ENCODE measurements around the gene KY. TPM values are rescaled to one million over a fixed set of nuclear protein-coding genes. Genes with fewer than 3 reads are reported as not detected.

Gene KY
- total RNA-seq, 4 donors from 2014 or later, result not detected

GRCh38 chr3:134659391-134660045 lies 8.7 kb upstream of the KY start:
- no peak for TF ChIP-seq CTCF (IDR thresholded peaks at IDR 0.05; ENCODE audit: low read depth)

DNA sequence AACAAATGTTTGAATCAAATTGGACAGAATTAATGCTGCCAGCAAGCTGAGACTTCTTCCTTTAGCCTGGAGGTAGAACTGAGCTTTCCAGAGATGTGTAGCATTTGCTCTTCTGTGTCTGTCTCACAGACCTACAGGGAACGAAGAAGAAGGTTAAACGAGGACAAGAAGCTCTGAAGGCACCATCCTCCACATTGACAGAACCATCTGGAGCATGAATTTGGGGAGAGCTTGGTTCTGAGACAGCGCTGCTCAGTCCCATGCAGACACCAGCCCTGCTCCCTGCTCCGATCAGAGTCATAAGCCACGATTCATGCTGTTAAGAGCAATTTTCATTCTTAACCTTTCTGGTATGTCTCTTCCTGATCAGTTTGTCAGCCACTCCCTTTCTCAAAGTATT lies 7.7 kb upstream of the KY start:
- no peak for TF ChIP-seq CTCF (IDR thresholded peaks at IDR 0.05; ENCODE audit: low read depth)

DNA sequence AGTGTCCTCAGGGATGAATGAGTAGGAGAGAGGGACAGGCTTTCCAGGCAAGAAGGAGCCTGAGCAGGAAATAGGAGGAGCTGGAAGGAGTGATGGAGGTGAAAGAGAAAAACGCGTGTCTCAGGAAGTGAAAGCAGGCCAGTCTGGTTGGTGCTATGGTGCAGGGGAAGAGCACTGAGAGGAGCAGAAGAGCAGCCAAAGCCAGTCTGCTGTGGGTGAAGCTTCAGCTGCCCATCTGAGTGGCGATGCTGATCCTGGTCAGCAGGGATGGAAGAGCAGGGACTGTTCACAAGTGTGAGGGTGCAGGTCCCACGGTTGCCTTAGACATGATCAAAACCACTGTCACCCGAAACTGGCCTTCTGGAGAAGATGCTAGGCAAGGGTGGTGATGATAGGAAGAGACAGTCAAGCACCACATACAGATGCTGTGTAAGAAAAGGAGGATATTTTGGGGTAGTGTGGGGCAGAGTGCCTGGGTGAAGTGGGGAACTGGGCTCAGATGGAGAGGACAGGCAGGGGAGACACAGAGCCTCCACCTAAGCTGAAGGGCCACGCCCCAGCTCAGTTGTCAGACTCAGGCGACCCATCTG lies 5.5 kb upstream of the KY start:
- no peak for TF ChIP-seq CTCF (IDR thresholded peaks at IDR 0.05; ENCODE audit: low read depth)

DNA sequence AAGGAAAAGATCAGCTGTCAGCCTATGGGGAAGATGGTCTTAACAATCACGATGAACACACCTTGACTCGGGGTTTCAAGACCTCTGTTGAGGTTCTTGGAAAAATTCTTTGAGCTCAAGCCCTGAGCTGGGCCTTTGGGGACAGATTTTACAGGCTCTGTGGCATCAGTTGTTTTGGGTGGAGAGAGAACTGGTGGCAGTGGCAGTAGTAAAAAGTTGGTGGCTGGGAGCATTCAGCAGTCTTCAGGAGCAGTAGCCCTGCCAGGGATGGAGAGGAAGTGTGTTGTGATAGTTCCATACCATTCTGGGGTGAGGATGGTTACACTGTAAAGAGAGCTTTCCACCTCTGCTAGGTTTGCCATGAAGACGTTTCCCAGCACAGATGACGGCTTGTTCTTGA lies 4.9 kb upstream of the KY start:
- TF ChIP-seq CTCF (IDR thresholded peaks at IDR 0.05; ENCODE audit: low read depth), result no peak

- TF ChIP-seq CTCF (IDR thresholded peaks at IDR 0.05; ENCODE audit: low read depth), result no peak
These were observed 3.2 kb upstream of the KY start for GRCh38 chr3:134654031-134654430.

GRCh38 chr3:134652886-134653630 lies 2.2 kb upstream of the KY start:
- no peak for TF ChIP-seq CTCF (IDR thresholded peaks at IDR 0.05; ENCODE audit: low read depth)

- no peak for TF ChIP-seq CTCF (IDR thresholded peaks at IDR 0.05; ENCODE audit: low read depth)
These were observed 1.6 kb upstream of the KY start for GRCh38 chr3:134652409-134652831.
